Posterior cingulate gyrus (tissue), 11 donors: Measurements from ENCODE around the gene SMCO2.

ENCODE experiments used
- DNase-seq, 10 donors: peaks; one replicate each; pipeline versions ENCODE4 v3.0.0 to v3.0.0-alpha.2; 2020 to 2021; ENCODE audit warnings: mixed read lengths in 3 of 10
- intact Hi-C: fragments of 100-400 bp; cut with DNase I; formaldehyde crosslinking; loops from one replicate; pipeline ENCODE4 v1.15.1; 2023

Gene SMCO2

GRCh38 chr12:27451036-27451825 is 4.7 kb downstream of the SMCO2 start:
- intact Hi-C loops: no loop called here
- DNase-seq: no peak

GRCh38 chr12:27453421-27453820 is 6.9 kb downstream of the SMCO2 start:
- DNase-seq: no peak
- intact Hi-C loops: no loop called here

- intact Hi-C loops: no loop called here
- DNase-seq: no peak
These were observed 9.1 kb downstream of the SMCO2 start for GRCh38 chr12:27455589-27455988.

- intact Hi-C loops: no loop called here
- DNase-seq: no peak
These were observed 10.1 kb downstream of the SMCO2 start for GRCh38 chr12:27456618-27457017.

GRCh38 chr12:27460471-27460978 is 14.0 kb downstream of the SMCO2 start:
- DNase-seq: no peak
- intact Hi-C loops: no loop called here

GRCh38 chr12:27462151-27462694 is 15.7 kb downstream of the SMCO2 start:
- intact Hi-C loops: no loop called here
- no peak for DNase-seq

- intact Hi-C loops: no loop called here
- DNase-seq: no peak
These were observed 16.3 kb downstream of the SMCO2 start for GRCh38 chr12:27462851-27463250.

- intact Hi-C loops: no loop called here
- no peak for DNase-seq
These were observed 17.1 kb downstream of the SMCO2 start for GRCh38 chr12:27463511-27464219.

- no peak for DNase-seq
- intact Hi-C loops: no loop called here
These were observed 17.7 kb downstream of the SMCO2 start for GRCh38 chr12:27464220-27464554.

GRCh38 chr12:27467641-27468040 is 21.1 kb downstream of the SMCO2 start:
- no peak for DNase-seq

GRCh38 chr12:27468241-27468640 is 21.7 kb downstream of the SMCO2 start:
- no peak for DNase-seq
- intact Hi-C loops: no loop called here

More at GRCh38 chr12:27467641-27468040, 21.1 kb downstream of the SMCO2 start:
- intact Hi-C loops: no loop called here

- intact Hi-C loops: no loop called here
- no peak for DNase-seq
These were observed 22.7 kb downstream of the SMCO2 start for GRCh38 chr12:27469176-27469736.

GRCh38 chr12:27472604-27473003 is 26.1 kb downstream of the SMCO2 start:
- no peak for DNase-seq
- intact Hi-C loops: no loop called here

- intact Hi-C loops: no loop called here
- no peak for DNase-seq
These were observed 27.8 kb downstream of the SMCO2 start for GRCh38 chr12:27474344-27474743.

- DNase-seq: no peak
- intact Hi-C loops: no loop called here
These were observed 30.5 kb downstream of the SMCO2 start for GRCh38 chr12:27477049-27477448.

GRCh38 chr12:27478949-27479348 is 32.4 kb downstream of the SMCO2 start:
- intact Hi-C loops: no loop called here

GRCh38 chr12:27480016-27480415 is 33.5 kb downstream of the SMCO2 start:
- DNase-seq: no peak
- intact Hi-C loops: no loop called here

More at GRCh38 chr12:27478949-27479348, 32.4 kb downstream of the SMCO2 start:
- DNase-seq: no peak

- intact Hi-C loops: no loop called here
These were observed 40.4 kb downstream of the SMCO2 start for GRCh38 chr12:27486961-27487360.

GRCh38 chr12:27488479-27488878 is 41.9 kb downstream of the SMCO2 start:
- intact Hi-C loops: no loop called here
- DNase-seq: no peak

More at GRCh38 chr12:27486961-27487360, 40.4 kb downstream of the SMCO2 start:
- DNase-seq: no peak

- intact Hi-C loops: no loop called here
- no peak for DNase-seq
These were observed 44.7 kb downstream of the SMCO2 start for GRCh38 chr12:27491226-27491625.

GRCh38 chr12:27493260-27493940 is 46.9 kb downstream of the SMCO2 start:
- intact Hi-C loops: no loop called here
- no peak for DNase-seq
